Measurements from ENCODE around the gene POTEG.
"Not testable (repeated sequence)": the region's sequence is repeated elsewhere in the genome, so short reads cannot be mapped to it uniquely, and the experiment has no call there.

POTEG gene

DNA sequence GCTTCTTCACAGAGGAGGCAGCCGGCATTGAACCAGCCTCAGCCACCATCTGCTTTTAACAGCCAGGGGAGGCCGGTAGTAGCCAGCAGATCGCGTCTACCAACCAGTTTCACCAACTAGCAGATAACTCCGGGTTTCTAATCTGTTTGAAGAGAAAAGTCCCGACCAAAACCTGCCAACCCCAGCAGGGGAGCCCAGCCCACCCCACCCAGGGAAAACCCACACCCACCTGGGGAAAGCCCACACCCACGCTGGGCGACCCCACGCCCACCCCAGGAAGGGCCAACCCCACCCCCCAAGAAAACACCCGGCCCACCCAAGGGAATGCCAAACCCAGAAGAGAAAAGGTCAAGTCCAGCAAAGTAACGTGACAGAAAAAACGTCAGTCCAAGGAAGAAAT, at the start of gene POTEG:
Gene POTEG (minus strand): TSS at position 101 of the 400 bp plus-strand sequence. CDS start 52 bp downstream, at position 49.
- not testable (repeated sequence) for H3K4me3 ChIP-seq (ENCODE audit: control insufficient read depth, low read depth, low read length)

DNA sequence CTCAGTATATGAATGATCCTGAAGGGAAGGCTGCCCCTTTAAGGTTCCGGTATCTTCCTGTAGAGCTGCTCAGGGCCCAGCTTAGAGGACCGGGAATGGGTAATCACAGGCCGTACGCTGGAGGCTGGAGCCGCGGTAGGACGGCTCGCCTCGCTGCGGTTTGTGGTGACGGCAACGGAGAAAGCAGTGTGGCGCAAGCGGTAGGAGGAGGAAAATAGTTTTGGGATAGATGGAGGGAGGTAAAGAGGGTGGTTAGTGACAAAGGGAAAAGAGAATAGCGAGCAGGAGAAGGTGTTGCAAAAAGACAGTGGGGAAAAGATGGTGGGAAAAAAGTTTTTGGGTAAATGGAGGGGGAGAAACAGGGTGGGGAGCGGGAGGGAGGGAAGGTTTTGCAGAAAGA, 48.0 kb upstream of the POTEG start:
- not testable (repeated sequence) for DNase-seq (ENCODE audit: low read depth); H3K4me3 ChIP-seq (ENCODE audit: control insufficient read depth, low read depth, low read length)

More for the DNA sequence above, at the start of gene POTEG:
- DNase-seq (ENCODE audit: low read depth) = not testable (repeated sequence)

DNA sequence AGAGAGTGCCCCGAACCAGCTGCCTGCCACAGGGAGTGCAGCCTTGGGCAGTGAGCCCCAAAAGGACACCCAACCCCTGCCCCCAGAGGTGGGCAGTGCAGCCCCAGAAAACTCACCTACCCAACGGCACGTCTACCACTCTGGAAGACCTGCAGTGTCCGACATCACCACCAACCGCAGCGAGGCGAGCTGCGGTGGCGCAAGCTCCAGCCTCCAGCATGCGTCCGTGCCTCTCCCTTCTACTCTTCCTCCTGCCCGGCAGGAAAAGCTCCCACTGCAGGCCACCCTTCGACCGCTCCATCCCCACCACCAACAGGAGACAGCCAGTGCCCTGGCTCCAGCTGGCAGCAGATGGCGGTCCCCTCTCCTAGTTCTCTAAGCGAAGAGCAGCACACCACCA, 47.3 kb upstream of the POTEG start:
- not testable (repeated sequence) for H3K4me3 ChIP-seq (ENCODE audit: control insufficient read depth, low read depth, low read length); DNase-seq (ENCODE audit: low read depth)

DNA sequence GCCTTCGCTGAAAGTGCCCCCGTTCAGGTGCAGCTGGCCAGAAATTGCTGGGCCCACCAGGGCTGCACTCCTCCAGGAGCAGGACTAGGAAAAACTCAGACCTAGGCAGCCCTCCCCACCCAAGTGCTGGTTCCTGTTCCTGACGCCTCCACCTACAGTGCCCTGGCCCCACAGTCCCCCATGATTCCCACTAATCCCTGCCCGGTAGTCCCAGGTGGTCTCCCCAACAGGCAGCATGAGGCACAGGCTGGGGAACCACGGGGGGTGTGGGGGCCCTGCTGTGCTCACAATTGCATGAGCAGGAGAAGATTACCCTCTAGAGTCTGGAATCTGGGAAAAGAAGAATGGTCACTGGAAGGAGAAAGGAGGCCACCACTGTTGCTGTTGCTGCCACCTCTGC, 46.4 kb upstream of the POTEG start:
- H3K4me3 ChIP-seq (ENCODE audit: control insufficient read depth, low read depth, low read length); DNase-seq (ENCODE audit: low read depth): not testable (repeated sequence)

DNA sequence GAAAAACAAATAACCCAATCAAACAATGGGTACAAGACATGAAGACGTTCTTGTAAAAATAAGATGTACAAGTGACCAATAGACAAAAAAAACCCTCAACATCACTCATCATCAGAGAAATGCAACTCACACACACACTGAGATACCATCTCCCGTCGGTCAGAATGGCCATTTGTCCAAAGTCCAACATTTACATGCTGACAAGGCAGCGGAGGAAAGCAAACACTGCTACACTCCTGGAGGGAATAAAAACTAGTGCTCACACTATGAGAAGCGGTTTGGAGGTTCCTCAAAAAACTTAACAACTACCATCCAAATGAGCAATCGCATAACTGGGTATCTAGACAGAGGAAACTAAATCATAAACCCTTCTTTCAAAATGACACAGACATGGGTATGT, 11.6 kb upstream of the POTEG start:
- not testable (repeated sequence) for DNase-seq (ENCODE audit: low read depth); H3K4me3 ChIP-seq (ENCODE audit: control insufficient read depth, low read depth, low read length)

DNA sequence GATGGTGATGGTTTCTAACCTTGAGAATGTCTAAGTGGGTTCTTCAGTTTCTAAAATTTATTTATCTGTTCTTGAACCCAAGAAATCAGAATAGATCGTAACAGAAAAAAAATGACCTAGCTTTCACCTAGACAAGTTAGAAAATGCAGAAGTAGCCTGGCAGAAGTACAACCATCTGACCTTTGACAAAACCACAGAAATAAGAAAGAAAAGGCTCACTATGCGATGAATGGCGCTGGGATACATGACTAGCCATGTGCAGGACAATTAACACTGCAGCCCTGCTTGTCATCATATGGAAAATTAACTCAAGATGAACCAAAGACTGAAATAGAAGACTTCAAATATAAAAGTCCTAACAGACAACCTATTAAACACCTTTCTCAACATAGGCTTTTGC, 5.7 kb upstream of the POTEG start:
- not testable (repeated sequence) for DNase-seq (ENCODE audit: low read depth); H3K4me3 ChIP-seq (ENCODE audit: control insufficient read depth, low read depth, low read length)

DNA sequence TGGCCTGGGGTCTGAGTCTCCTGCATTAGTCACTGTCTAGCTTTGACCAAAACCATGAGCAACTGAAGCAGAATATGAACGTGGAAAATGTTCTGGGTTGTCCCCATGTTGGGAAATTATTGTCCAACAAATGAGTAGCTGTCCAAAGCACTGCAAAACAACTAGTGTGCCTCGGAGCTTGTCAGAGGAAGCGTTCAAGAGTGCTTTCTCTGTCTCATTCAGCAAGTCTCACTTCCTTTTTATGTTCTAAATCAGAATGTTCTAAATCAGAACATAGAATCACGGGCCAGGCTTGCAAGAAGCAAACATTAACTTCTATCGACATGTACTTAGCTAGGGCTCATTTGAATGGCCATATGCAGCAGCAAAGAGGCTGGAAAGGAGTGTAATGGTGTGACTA, 5.1 kb upstream of the POTEG start:
- not testable (repeated sequence) for DNase-seq (ENCODE audit: low read depth); H3K4me3 ChIP-seq (ENCODE audit: control insufficient read depth, low read depth, low read length)

DNA sequence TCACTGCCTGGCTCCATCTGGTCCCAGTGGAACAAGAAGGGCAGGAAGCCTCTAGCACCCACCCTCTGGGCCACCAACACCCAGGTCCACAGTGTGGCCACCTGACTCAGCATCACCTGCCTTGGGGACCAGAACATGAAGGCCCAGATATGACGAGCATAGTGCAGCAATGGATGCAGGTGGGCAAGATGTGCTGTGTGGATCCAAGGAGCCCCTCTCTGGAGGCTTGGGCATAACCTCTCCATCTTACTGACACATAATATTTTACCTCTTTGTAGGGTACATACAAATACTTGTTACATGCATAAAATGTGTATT, 2.9 kb upstream of the POTEG start:
- H3K4me3 ChIP-seq (ENCODE audit: control insufficient read depth, low read depth, low read length); DNase-seq (ENCODE audit: low read depth): not testable (repeated sequence)

DNA sequence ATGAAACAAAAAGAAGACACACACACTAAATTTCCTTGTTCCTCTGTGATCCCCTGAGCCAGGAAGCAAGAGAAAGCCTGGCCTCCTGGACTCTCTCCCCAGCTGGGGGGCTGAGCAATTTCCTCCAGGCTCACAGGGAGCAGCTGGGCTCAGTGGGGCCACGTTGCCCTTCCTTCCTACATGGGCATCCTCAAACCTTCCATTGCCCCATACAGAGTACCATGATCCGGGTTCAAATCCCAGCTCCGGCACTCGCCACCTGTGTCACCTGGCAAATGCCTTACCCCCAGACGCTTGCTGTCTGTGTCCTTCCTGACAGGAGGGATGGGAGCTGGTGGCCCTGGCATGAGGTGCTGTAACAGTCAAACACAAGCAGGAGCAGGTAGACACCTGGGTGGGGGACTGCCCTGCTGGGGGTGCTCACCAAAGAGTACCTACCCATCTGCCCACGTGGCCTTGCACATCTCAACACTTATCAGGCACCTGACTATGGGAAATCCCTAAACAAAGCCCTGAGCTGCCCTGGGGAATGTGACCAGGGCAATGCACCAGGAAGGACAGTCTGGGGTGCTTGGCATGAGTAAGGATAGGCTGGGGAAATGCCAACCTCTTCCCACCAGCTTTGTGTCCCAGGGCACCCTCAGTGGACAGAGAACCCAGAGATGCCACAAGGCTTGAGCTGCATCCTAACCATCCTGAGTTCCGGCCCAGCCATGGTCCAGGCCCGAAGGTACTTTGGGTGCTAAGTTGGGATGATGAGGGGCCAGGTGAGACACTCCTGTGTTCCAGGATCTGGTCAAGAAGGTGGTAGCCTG, 2.4 kb upstream of the POTEG start:
- not testable (repeated sequence) for DNase-seq (ENCODE audit: low read depth); H3K4me3 ChIP-seq (ENCODE audit: control insufficient read depth, low read depth, low read length)

DNA sequence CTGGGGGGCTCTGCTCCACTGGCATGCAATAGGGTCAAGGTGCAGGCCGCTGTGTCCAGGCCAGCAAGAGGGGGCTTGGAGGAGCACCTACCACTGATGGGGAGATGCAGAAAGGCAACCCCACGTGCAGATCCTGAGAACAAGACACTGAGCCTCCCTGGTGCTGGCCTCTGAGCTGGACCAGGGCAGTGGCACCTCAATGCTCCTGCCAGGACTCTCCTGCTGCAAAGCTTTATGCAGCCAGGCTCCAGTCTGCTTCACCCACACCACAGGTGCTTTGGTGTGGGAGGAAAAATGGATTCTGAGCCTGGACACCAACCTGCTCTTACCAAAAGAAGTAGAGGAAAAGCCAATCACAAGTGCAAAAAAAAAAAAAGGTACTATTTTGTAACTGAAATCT, 1.7 kb upstream of the POTEG start:
- DNase-seq (ENCODE audit: low read depth); H3K4me3 ChIP-seq (ENCODE audit: control insufficient read depth, low read depth, low read length): not testable (repeated sequence)

DNA sequence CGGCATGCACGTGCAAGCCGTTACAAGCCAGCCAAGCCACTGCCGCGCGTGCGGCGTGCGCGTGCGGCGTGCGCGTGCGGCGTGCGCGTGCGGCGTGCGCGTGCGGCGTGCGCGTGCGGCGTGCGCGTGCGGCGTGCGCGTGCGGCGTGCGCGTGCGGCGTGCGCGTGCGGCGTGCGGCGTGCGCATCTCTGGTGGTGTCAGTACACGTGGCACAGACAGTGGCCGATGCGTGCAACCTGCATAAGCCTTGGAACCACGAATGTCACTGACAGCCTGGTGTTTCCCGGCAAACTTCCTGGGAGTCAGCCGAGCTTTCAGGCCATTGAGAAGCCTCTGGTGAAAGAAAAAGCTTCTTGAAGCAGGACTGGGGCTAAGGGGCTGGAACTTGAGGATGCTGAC, 750 bp upstream of the POTEG start:
- H3K4me3 ChIP-seq (ENCODE audit: control insufficient read depth, low read depth, low read length); DNase-seq (ENCODE audit: low read depth): not testable (repeated sequence)

DNA sequence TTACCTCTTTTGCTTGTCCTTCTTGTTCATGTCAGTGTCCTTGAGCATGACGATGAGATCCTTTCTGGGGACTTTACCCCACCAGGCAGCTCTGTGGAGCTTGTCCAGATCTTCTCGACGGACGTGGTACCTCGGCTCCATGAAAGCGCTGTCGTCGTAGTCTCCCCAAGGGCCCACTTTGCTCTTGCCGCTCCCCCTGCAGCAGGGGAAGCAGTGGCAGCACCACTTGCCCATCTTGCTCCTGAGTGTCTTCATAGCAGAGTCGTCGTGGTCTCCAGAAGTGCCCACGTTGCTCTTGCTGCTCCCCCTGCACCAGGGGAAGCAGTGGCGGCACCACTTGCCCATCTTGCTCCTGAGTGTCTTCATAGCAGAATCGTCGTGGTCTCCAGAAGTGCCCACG, 376 bp downstream of the POTEG start:
- not testable (repeated sequence) for DNase-seq (ENCODE audit: low read depth); H3K4me3 ChIP-seq (ENCODE audit: control insufficient read depth, low read depth, low read length)

DNA sequence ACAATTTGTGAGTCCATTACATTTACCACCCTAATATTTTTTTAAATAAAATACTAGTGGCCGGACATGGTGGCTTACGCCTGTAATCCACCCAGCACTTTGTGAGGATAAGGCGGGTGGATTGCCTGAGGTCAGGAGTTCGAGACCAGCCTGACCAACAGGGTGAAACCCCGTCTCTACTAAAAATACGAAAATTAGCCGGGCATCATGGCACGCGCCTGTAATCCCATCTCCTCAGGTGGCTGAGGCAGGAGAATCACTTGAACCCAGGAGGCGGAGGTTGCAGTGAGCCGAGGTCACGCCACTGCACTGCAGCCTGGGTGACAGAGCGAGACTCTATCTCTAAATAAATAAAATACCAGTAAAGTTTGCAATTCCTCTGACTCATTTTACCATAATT, 25.6 kb downstream of the POTEG start:
- not testable (repeated sequence) for H3K4me3 ChIP-seq (ENCODE audit: control insufficient read depth, low read depth, low read length); DNase-seq (ENCODE audit: low read depth)

DNA sequence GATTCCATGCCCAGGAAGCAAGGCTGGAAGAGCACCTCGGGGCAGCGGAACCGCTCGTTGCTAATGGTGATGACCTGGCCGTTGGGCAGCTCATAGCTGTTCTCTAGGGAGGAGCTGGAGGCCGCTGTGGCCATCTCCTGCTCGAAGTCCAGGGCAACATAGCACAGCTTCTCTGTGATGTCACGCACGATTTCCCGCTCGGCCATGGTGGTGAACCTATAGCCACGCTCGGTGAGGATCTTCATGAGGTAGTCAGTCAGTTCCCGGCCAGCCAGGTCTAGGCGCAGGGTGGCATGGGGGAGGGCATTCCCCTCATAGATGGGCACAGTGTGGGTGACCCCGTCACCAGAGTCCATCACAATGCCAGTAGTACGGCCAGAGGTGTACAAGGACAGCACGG, 32.0 kb downstream of the POTEG start:
- H3K4me3 ChIP-seq (ENCODE audit: control insufficient read depth, low read depth, low read length); DNase-seq (ENCODE audit: low read depth): not testable (repeated sequence)

DNA sequence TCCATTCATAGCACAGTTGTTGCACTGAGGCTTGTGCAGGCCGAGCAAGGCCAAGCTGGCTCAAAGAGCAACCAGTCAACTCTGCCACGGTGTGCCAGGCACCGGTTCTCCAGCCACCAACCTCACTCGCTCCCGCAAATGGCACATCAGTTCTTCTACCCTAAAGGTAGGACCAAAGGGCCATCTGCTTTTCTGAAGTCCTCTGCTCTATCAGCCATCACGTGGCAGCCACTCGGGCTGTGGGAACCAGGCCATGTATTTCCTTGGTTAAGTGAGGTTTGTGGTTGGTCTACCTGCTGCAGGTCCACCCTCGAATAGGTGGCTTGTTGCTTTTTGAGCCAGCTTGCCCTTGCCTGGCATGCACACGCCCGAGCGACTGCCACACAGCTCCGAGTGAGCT, 39.4 kb downstream of the POTEG start:
- not testable (repeated sequence) for DNase-seq (ENCODE audit: low read depth); H3K4me3 ChIP-seq (ENCODE audit: control insufficient read depth, low read depth, low read length)

DNA sequence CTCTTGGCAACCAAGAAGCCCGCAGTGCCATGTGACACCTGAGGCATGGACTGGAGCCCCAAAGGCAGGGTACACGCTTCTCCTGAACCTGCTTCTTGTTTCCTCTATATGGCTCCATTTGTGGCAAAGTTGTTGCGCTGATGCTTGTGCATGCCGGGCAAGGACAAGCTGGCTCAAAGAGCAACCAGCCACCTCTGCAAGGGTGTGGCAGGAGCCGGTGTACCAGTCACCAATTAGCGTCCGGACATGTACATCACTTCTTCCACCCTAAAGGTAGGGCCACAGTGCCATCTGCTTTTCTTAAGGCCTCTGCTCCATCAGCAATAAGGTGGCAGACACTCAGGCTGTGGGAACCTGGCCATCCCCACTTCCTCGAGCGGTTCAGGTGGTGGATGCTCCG, 43.9 kb downstream of the POTEG start:
- H3K4me3 ChIP-seq (ENCODE audit: control insufficient read depth, low read depth, low read length); DNase-seq (ENCODE audit: low read depth): not testable (repeated sequence)

DNA sequence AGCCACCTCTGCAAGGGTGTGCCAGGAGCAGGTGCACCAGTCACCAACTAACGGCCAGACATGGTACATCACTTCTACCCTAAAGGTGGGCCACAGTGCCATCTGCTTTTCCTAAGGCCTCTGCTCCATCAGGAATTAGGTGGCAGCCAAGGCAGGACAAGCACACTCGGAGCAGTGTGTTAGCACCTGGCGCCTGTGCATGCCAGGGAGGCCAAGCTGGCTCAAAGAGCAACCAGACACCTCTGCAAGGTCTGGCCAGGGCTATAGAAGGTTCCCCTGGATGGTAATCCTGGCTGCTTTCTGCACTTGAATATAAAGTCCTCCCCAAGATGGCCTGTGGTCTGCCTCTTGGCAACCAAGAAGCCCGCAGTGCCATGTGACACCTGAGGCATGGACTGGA, 45.4 kb downstream of the POTEG start:
- not testable (repeated sequence) for DNase-seq (ENCODE audit: low read depth); H3K4me3 ChIP-seq (ENCODE audit: control insufficient read depth, low read depth, low read length)

DNA sequence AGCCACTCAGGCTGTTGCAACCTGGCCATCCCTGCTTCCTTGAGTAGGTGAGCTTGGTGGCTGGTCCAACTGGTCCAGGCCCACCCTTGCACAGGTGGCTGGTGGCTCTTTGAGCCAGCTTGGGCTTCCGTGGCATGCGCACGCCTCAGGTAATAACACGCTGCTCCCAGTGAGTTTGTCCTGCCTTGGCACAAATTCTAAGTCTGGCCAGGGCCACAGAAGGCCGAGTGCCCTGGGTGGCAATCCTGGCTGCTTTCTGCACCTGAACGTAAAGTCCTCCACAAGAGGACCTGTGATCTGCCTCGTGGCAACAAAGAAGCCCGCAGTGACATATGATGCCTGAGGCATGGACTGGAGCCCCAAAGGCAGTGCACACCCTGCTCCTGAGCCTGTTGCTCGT, 47.1 kb downstream of the POTEG start:
- H3K4me3 ChIP-seq (ENCODE audit: control insufficient read depth, low read depth, low read length) = not testable (repeated sequence)

DNA sequence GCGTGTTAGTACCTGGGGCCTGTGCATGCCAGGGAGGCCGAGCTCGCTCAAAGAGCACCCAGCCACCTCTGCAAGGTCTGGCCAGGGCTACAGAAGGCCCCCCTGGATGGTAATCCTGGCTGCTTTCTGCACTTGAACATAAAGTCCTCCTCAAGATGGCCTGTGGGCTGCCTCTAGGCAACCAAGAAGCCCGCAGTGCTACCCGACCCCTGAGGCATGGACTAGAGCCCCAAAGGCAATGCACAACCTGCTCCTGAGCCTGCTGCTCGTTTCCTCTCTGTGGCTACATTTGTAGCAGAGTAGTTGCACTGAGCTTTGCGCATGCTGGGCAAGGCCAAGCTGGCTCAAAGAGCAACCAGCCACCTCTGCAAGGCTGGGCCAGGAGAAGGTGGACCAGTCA, 47.8 kb downstream of the POTEG start:
- not testable (repeated sequence) for H3K4me3 ChIP-seq (ENCODE audit: control insufficient read depth, low read depth, low read length); DNase-seq (ENCODE audit: low read depth)

More for the DNA sequence above, 47.1 kb downstream of the POTEG start:
- not testable (repeated sequence) for DNase-seq (ENCODE audit: low read depth)

DNA sequence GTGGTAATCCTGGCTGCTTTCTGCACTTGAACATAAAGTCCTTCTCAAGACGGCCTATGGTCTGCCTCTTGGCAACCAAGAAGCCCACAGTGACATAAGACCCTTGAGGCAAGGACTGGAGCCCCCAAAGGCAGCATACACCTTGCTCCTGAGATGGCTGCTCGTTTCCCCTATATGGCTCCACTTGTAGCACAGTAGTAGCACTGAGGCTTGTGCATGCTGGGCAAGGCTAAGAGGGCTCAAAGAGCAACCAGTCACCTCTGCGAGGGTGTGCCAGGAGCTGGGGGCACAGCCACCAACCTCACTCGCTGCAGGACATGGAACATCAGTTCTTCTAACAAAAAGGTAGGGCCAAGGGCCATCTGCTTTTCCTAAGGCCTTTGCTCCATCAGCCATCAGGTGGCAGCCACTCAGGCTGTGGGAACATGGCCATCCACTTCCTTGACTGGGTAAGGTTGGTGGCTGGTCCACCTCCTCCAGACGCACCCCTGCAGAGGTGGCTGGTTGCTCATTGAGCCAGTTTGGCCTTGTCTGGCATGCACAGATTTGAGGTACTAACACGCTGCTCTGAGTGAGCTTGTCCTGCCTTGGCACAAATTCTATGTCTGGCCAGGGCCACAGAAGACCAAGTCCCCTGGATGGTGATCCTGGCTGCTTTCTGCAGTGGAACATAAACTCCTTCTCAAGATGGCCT, 49.9 kb downstream of the POTEG start:
- not testable (repeated sequence) for H3K4me3 ChIP-seq (ENCODE audit: control insufficient read depth, low read depth, low read length); DNase-seq (ENCODE audit: low read depth)

Data from fibroblast of mammary gland (primary cell).